Glomerular endothelial cell (primary cell): ENCODE data around the gene MCTP2. TPM values are rescaled to one million over a fixed set of nuclear protein-coding genes. Genes with fewer than 3 reads are reported as not detected.

Source experiments
- DNase-seq: peaks from one replicate; pipeline ENCODE4 v3.0.0-alpha.2; 2011; ENCODE audit warnings: low read depth, low spot score; ENCODE audit errors: extremely low read depth
- total RNA-seq: library from RNA; depleted of rRNA; stranded (reverse); fragments of >200 nt; gene quantifications from 2 replicates; pipeline ENCODE4 v1.2.3, GENCODE V29; 2015

MCTP2 gene
- total RNA-seq, 1 donor from 2014 or later: 1.2 TPM

DNA sequence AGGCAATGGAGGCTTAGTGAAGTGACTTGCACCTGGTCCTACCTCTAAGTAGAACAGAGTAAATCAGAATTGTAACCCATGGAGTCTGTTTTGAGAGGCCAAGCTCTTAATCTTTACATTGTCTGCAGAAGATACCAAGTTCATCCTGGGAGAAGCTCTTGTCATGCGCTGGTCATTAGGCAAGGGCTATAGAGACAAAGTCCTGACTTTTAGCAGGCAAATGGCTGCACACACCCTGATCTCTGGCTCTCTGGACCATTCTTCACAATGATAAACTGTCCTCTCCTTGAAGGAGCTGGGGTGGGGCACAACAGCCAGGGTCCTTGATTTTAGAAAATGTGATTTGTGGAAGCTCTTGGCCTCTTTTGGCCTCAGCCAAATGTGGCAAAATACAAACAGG is 65.4 kb downstream of the MCTP2 start:
- DNase-seq: no peak

DNA sequence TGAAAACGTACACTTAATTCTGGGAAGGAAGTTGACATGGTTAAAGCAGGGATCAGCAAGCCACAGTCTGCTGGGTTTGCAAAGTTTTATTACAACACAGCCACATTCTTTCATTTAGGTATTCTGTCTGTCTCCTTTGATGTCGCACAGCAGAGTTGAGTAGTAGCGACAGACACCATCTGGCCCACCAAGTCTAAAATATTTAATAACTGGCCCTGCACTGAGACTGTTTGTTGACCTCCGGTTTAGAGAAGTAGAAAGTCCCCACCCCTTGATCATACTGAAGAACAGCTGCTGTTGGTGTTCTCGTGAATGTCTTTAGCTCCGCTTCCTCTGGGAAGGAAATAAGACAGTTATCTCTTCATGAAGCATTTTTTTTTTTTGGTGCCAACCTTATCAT is 66.2 kb downstream of the MCTP2 start:
- DNase-seq: no peak

DNA sequence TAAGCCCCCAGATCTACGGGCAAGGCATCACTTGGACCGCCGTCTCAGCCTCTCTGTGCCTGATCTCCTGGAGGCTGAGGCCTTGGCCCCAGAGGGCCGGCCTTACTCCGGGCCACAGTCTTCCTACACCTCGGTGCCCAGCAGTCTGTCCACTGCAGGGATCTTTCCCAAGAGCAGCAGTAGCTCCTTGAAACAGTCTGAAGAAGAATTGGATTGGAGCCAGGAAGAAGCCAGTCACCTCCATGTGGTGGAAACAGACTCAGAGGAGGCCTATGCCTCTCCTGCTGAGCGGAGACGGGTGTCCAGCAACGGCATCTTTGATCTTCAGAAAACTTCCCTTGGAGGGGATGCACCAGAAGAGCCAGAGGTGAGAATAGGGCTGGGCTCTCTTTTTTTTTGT is 67.0 kb downstream of the MCTP2 start:
- DNase-seq: no peak

DNA sequence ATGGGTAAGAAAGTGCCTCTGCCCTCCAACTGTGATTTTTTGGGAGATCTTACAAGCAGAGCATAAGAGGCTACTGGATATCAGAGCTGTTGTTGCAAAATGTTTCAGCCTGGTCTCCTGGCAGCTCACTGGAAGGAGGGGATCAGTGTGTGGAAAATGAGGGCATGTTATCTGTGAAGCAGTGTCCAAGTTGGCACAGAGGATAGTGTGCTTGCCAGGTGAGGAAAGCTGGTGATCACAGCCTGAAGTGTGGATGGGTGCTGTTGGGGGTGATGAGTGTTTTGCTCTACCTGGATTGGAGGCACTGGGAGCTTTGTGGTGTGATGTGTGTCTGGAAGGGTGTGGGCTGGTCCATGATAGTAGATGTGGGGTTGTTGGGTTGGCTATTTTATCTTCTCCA is 69.3 kb downstream of the MCTP2 start:
- no peak for DNase-seq

DNA sequence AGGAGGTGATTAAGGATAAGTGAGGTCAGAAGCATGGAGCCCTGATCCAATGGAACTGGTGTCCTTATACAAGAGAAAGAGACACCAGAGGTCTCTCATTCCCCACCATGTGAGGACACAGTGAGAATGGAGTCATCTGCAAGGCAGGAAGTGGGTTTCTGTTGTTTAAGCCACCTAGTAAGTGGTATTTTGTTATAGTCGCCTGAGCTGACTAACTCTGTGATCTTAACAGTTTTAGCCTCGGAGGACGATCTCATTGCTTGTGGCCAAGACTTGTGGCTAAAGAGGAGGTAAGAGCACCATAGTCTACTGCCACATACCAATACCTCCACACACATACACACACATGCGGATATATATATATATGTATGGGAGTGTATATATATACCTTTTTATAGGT is 73.8 kb downstream of the MCTP2 start:
- no peak for DNase-seq

DNA sequence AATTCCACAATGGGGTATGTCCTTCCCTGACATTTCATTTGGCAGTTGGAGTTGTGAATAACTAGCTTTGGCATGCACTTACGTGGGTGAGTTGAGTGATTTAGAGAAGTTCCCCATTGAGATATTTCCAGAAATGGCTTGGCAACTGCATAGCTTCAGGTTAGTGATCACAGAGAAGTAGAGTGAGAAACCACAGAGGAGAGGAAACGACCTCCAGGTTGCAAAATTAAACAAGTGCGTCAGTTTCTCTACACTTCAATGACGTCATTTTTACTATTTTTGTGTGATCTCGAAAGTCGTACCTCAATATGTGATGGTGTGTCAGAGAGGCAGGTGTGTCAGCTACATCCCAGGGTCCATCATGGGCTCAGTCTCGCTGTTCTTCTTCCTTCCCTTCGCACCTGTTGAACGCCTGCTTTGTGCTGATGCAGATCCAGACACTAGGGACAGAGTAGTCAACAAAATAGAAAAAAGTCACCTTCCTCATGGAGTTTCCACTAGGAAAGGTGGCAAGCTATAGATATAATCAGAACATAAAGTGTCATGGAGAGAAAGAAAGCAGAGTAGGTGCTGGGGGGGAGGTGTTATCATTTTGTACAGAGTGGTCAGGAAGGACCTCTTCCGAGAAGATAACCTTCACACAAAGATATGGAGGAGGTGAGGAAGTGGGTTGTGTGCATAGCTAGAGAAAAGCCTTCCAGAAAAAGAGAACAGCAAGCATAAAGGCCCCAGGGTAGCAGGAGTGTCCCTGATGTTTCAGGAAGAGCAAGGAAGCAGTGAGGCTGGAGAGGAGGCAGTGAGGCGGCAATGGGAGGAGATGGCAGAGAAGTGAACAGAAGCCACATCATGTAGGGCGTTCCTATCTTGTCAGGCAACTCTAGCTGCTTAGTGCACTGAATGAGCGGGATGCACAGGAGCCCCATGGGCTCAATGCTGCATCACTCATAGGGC is 75.6 kb downstream of the MCTP2 start:
- DNase-seq: no peak

DNA sequence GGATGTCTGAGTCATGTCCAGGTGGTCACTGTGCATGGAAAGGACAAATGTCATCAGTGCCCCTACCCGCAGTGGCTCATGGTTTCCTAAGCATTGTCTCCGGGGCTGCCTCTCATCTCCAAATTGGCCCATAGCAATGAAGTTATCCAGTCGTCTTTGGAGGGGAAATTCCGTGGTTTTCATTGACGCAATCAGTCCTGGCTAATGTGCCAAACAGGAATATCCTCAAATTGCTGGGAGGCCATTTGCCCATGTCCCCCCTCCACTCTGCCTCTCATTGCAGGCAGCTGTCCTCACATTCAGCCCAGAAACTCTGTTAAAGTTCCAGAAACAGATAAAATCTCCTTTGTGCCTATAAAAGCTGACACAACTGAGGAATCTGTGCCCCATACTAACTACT is 81.6 kb downstream of the MCTP2 start:
- DNase-seq: no peak

DNA sequence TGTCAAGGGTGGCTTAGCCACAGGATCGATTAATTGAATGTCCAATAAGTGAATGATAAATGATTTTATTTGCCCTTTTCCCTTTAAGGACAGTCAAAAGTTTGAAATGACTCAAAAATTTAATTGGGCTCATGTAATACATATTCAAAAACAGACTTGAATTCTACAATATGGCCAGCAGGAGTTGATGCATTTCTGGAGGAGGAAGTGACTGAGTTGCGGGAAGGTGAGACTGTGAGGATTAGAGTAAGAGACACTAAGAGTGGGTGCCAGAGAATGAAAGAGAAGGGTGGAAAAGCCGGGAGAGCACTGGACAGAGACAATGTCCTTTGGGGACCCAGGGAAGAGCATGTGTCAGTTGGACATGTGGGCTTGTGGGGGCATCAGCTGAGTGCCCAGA is 83.3 kb downstream of the MCTP2 start:
- no peak for DNase-seq

DNA sequence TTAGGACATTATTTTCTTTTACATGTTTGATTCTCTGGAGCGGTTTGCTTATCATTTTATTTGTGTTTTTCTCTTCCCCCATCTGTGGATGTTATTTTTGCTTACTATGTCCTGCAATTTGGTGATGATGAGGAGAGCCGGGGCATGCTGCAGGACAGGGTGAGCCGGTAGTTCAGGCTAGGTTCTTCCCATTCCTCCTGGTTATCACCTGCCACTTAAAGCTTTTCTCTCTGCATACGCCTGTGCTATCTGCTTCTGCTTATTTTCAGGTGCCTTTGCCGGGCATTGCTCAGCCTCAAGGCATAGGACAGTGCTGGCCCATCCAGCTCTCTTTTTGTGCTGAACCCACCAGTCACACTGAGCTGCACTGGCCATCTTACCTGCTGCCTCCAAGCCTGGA is 85.8 kb downstream of the MCTP2 start:
- no peak for DNase-seq

DNA sequence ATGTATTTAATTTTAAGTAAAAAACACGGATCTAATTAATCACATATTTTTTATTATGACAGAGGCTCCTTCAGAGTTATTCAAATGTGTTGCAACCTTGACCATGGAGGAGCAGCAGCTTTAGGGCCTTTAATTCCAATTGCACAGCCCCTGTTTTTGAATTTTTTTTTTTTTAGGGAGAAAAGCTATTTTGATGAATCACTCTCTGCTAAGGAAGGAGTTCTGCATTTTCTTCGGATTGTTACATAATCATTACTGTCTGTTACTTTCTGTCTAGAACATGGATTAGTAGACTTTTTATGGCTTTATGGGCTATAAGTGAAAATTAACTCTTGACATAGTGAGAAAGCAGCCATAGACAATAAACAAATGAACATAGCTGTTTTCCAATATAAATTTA is 90.8 kb downstream of the MCTP2 start:
- no peak for DNase-seq

DNA sequence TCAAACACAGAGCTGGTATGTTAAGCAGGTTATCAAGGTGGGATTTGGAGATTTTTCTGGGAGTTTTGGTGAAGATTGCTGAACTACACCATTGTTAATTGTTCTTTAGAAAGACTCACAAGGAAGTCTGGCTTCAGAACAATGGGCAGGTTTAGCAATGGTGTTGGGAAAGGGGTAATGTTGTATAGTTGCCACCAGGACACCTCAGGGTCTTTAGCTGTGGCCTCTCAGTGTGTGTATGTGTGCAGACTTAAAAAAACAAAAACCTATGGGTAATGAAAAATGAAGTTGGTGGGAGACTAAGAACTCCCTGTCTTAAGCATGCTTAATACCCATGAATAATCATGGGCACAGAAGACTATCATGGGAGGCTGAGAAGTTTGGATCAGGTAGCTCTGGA is 91.7 kb downstream of the MCTP2 start:
- no peak for DNase-seq

DNA sequence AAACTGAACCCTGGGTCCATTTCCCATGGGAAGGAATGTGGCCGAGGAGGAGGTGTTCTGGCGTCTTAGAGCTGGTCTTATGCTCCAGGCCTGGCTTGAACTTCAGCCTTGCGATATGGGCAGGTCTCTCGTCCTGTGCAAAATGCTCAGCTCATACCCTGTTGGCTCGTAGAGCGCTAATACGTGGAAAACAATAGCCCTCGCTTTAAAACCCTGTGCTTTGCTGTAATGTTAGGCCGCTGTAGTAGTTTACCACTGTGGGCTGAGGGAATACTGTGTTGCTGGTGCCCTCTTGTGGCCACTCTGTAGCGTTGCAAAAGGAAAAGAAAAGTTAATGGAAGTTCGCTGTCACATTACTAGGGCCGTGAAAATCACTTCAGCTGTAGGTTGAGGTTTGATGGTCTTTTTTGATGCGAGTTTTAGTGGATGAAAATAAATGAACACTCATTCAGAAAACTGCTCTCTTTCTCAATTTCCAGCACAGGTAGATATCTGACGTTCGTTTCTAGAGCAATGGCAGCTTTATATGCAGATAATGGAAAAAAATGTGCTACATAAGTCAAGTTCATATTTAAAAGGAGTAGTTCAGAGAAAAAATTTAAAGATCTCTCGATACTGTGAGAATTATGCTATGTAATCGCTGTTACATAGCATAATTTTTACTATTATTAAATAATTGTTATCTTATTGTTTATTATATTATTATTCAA is 92.9 kb downstream of the MCTP2 start:
- DNase-seq: no peak

DNA sequence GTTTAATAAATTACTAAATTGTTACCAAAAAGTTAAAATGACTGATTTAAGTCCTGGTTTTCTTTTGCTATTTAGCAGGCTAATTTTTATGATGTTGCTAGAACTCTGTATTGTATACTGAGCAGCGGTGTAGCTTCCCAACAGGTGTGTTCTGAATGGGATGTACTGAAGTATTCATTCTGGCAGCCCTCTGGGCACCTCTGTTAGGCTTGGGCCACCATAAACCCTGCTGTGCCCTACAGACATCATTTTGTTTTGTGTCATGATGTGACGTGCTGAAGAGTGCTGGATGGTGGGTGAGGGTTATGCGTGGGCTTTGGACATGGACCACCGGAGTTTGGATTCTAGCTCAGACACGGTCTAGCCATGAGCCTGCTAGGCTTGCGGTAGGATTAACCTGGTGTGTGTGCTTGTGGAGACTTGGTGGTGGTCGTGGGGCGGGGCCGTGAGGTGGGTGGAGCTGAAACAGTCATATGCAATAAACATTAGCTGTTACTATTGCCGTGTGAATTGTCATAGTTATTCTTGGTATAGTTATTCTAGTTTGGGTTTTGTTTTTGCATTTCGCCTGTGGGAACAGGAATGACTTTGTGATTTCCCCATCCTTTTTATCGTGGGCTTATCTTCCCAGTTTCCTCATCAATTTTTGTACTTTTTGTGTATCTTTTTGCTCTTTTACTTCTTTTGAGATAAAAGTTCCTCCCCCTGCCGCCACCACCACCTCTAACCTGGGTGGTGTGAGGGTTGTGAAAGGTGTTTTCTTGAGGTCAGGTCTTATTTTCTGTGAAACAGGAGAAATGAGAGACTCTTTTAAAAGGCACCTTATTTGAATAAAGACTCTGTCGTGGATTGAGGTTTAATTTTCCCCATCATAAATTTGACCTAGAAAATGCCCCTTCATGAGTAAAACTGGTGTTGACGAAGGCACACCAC is 93.7 kb downstream of the MCTP2 start:
- no peak for DNase-seq

DNA sequence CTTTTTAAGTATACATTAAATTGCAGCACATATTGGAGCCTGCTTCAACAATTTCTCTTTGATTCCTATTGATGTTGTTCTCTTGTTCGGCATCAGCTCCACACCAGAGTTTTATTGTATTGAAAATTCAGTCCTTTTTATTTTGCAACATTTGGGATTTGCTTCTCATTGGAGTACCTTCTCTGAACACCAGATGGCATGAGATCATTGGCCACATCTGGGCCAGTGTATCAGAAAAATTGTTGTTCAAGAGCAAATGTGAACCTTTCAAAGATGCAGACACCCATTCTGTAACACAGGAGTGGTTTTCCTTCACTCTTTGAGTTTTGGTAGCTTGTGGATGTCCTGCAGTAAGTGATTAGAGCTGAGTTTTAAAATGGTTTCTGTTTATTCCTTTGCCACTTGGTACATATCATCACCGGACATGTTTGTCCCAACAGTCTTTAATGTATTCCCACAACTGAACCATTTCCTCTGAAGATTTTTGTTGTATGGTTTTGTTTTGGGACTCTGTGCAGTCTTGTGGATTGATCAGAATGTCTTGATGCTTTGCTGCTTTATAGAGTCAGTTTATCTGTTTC is 96.1 kb downstream of the MCTP2 start:
- DNase-seq: no peak

DNA sequence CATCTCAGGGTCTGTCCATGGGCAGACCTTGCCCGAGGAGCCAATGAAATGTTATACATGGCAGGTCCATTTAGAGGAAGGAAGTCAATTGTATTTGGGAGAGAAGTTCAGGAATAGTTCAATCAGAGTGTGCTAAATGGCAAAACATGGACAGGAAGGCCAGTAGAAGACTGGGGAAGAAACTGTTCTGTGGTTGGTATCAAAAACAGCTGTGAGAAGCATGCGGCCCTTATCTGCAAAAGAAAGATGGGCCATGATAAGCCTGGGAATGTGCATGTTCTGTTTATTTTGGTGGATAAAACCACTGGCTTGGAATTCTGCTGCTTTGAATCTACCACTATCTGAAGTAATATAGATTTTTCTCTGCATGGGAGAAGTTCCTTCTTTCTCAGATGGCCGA is 100.4 kb downstream of the MCTP2 start:
- no peak for DNase-seq

DNA sequence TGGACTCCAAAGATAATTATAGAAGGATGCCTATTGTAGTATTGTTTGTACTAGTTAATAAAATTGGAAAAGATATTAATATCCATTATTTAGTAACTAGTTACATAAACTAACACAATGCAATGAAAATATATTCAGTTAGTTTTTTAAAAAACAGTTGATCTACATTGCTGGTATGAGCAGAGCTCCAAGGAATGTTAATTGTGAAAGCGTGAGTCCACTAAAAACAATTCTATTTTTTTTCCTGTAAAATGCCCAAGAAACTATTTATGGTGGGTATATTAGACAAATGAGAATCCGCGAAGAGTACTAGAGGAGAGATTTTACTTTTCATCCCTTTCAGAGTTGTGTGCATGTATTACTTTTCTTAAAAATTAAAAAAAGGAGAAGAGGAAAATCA is 104.3 kb downstream of the MCTP2 start:
- DNase-seq: no peak

DNA sequence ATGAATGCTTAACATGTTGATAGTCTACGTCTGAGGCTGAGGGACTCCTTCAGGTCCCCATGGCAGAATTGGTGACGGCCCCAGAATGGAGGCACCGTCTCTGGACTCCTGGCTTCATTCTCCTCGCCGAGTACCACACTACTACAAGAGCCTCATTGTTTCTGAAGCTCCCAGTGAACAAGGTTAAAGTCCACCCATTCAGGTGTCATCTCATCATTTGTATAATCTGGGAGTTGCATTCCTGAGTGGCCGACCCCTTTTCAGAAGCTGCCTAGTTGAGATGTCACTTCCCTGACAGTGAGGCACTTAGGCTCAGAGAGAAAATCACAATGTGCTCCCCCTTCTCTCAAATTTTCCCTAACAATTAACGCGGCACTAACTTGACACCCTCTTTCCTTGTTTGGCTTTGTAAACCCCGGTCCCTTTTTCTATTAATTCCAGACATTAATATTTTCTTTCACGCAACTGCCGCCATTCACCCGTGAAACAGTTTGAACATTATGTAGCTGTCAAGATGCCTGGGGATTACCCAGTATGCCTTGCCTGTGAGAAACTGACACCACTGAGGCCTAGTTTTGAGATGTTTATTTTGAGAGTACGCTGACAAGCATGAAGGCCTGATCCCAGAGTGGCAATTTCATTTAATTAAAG is 105.6 kb downstream of the MCTP2 start:
- no peak for DNase-seq

DNA sequence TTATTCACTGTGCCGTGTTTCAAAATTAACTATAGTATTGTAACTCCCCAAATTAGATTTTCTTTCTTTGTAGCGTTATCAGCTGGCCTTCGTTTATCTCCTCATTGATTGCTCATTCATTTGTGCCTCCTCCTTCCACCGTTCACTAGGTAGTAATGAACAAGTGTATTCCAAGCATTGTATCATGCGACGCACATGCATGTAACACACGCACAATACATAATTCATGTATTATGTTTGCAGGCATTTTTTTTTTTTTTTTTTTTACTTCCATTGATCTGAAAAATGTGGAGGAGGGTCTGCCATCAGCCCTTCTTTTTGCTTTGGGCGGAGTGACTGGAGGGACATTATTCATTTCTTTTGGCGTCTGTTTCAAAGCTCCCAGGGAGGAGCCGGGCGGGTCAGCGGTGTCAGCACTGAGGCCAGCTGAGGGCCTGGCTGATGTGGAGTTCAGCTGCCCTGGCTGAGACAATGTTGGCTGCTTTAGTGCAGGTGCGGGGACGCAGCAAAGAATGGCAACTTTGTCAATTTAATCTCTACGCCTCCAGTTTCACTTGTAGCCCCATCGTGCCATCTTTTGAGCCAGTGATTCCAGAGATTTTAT is 107.0 kb downstream of the MCTP2 start:
- no peak for DNase-seq

DNA sequence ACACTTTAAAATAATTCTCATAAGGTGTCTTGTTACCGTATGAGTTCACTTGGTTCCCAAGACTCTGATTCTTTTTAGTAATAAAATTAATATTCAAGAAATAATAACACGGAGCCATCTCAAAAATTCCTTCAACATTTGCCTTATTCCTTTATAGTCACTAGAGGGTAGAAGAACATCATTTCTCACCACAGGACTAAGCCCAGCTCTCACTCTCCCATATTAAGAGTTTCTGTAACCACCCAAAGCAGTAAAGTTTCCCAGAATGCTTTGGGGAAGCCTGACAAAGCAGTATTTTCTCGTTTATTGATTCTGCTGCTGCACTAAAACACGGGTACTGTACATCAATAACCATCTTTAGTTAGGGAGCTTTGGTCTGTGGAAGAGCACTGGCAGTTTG is 114.9 kb downstream of the MCTP2 start:
- DNase-seq: no peak

DNA sequence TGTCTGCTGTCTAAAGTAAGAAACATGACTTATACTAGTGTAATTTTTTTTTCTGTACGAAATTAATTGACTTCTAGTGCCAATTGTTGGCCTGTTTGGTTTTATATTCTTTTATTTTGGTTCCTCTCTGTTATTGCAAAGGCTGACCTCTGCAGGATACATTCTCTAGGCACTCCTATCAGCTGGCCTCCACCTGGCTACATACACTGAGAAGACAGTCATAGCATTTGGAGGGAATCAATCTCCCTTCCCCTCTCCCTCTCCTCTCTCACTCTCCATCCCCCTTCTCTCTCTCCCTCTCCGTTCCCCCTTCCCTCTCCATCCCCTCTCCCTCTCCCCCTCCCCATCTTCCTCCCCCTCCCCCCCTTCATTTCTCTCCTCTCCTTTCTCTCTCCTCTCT is 116.7 kb downstream of the MCTP2 start:
- DNase-seq: no peak
